HG03571 (cell line): Measurements from ENCODE around the gene SMAD5.

Experiments used
- ATAC-seq: cut with Tn5 transposase; IDR thresholded peaks from one replicate; pipeline ENCODE4 v1.9.1; 2021; ENCODE audit not compliant: unreplicated experiment

Gene SMAD5

DNA sequence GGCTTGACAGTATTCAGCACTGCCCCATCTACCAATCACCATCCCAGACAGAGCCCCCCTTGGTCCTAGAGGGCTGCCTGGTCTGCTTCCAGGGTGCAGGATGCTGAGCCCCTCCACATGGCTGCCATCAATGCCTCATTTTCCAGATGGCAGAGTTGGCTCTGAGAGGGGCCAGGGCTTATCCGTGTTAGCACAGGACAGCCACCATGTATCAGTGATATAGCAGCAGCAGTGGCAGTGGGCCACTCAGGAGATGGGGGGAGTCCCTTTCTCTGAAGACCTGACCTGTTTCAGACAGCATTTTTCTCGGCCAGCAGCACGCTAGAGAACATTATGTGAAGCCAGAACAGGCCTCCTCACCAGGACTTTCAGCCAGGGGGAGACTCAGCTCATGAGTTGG lies 61.9 kb downstream of the SMAD5 start:
- ATAC-seq: no peak

DNA sequence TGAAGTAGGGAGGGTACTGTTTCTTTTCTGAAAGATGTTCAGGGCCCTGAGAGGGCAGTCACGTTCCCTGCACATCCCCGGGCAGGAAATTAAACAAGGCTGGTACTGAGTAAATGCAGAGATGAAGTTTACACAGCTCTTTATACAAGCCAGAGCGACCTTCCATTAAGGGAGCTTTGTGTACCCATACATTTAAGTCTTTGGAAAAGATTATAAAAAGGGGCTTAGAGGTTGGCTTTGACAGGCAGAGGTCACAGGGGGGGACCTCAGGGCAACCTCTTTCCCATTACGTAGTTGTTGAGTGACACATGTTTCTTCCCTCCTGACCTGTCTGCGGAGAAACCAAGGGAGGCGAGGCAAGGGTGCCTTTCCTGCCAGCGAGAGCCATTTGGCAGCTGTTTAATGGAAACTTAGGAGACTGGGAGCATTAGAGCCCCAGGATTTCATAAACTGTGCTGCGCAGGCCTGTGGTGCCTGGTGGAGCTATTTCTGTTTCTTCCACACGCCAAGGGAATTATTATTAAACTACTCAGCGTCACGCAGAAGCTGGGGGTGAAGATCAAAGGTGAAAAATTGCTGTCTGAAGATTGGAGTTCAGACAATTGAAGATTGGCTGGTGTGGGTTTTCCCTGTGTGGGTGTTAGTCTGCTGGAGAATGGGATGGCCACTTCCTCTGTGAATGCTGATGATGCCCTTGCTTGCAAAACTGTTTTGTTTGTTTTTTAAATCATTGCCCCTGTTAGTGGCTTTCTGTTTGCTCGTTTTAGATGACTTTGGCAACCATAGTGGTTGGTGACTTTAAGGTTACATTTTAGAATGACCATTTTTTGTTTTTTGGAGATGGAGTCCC lies 63.6 kb downstream of the SMAD5 start:
- ATAC-seq: no peak

DNA sequence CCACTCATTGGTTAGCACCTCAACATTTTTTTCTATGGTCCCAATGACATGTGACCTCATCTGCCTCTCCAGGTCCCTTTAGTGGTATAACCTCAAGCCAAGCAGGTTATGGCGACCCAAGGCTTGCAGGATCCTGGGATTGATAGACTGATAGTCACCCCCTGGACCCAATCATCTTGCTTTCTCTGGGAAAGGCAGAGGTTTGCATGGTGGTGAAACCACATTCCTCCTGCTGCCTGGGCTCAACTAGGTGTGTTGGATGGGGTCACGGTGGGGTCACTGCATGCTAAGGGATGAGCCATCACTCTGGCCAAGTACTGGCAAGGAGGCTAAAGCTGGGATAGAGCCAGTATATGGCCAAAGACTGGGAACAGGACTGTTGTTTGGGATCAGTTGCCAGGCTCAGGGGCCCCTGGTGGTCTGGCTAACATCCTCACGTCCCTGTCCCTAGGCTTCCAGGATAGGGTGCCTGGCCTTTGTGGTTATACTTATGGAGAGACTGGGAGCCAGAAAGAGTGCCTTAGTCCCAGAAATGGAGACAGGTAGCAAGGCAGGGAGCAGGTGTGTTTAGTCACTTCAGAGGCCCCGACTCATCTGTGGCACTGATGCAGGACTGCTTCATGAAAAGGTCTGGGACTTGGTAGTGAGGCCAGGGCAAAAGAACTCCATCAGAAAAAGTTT lies 65.0 kb downstream of the SMAD5 start:
- ATAC-seq: no peak

DNA sequence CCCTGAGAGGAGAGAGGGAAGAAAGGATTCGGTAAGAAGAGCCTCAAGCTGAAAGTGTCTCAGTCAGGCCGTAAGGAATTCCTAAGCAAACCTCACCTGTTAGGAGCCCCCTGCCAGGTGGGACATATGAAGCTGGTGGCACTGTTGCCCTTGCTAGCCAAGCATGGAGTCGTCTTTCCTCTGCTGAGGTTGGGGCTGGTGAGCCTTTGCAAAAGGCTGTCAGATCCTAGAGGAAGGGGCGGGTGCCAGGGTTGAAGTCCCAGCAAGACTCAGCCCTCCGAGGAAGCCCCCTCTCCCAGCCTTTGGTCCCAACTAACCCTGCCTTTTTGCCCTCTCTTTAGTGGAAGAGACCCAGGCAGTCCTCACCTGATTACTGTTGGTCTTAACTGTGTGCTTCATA lies 65.8 kb downstream of the SMAD5 start:
- no peak for ATAC-seq

DNA sequence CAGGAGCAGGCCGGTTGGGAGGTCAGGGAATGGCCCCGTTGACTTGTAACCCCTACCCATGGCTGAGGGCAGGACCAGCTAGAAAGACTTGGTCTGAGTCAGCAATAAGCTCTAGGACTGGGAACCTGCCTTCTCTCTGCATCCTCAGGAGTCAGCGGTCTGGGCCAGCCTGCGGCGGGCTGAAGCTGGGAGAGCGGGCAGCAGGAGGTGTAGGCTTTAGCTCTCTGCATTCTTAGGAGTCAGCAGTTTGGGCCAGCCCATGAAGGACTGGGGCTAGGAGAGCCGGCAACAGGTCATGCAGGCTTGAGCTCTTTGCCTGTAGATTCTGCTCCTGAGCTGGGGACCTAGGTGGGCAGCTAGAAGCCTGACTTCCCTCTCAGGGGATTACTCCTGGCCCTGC lies 66.8 kb downstream of the SMAD5 start:
- no peak for ATAC-seq

DNA sequence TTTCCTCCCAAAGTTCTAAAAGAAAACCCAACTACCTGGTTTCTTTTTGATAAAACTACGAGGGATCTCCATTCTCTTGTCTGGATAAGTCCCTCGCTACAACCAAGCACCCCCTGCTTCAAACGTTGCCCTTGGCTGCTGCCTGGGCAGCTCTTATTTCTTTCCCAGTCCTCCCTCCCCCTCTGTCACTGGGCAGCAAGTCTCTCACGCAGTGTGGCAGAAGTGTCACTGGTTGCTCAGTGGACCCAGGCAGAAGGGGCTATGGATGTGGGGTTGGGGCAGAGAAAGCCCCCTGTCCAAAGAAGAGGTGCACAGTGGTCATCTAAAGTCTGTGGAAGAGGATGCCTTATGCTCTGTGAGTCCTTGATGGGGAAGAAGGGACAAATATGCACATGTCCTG lies 67.5 kb downstream of the SMAD5 start:
- ATAC-seq: no peak

DNA sequence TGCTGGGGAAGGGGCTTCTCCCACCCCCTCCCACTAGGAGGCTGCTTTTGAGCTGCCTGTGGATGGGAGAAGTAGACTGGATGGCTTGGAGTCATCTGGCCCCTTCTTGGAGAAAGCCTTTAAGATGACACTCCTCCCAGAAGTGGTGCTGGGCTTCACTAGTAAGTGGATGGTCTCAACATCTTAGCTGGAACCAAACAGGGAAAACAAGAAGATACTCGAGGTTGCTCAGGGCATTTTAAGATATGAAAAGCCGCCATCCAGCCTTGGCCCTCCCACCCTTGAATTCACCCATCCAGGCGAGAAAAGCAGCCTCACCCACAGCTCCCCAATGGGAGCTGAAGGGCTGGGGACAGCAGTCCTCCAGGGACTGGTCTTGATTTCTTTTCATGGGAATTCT lies 68.1 kb downstream of the SMAD5 start:
- ATAC-seq: no peak

DNA sequence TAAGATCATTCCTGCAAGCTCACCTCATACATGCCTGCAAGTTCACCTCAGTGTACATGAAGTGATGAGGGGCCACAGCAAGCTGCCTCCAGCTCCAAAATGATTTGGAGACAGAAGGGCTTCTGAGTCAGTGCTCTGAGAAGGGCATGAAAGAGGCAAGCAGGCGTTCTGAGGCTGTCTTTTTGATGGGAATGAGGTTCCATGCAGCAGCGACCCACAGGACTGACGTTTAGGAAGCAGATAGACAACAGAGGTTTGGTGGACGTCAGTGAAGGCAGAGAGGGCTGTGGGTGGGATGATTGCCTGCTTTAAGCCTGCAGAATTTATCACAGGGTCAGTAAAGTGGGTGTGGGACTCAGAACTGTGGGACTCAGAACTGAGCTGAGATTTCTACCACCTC lies 69.2 kb downstream of the SMAD5 start:
- ATAC-seq: no peak

DNA sequence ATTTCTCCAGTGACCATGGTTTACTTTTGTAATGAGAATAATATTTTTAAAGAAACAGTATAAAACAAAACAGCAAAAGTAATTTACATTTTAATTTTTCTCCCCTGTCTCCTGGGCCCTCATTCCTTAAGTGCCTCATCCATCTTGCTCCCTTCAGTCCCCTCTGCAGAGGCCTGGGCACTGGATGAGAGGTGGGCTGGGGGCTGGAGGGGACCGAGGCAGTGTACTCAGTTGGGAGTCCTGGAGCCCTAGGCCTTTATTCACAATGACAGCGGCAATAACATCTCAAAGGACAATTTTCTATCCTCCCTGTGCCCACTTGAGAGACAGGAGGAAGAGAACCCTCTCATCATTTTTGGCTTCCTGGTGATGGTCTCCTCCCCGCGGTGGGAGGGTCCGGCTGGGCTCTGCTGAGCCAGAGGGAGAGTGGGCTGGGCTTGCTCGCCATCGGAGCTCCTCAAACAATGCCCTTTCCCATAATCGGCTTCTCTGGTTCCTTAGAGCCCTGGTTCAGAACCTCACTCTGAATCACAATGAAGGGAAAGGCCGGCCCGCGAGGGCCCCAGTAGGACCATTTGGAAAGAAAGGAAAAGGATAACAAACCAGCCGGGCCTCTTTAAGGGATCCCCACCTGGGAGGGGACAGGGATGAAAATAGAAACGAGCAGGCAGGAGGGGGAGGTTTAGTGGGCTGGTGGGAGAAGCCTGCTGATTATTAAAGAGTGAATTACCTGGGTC lies 70.0 kb downstream of the SMAD5 start:
- ATAC-seq: no peak

DNA sequence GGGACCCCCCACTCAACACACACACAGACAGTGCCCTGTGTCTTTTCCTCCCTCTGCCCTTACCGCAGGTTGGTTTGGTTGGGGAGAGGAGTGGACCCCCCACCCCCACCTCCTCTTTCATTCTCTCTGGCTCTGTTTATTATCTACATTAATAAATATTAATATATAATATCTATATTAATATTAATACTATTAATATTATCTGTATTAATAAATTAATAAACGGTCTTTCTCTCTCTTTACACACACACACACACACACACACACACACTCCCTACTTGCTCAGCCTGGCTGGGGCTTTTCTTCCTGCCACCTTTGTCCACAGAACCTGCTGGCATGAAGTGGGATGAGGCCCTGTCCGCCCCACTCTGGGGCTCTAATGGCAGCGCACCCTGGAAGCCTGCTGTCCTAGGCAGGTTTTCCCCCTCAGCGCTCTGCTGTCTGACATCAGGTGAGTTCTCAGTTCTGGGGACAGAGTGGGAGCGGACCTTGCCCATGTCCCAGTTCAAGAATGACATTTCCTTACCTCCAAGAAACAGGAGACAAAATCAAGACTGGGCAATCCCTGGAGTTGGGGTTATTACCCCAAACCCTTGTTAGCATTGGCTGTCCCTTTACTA lies 70.8 kb downstream of the SMAD5 start:
- no peak for ATAC-seq

DNA sequence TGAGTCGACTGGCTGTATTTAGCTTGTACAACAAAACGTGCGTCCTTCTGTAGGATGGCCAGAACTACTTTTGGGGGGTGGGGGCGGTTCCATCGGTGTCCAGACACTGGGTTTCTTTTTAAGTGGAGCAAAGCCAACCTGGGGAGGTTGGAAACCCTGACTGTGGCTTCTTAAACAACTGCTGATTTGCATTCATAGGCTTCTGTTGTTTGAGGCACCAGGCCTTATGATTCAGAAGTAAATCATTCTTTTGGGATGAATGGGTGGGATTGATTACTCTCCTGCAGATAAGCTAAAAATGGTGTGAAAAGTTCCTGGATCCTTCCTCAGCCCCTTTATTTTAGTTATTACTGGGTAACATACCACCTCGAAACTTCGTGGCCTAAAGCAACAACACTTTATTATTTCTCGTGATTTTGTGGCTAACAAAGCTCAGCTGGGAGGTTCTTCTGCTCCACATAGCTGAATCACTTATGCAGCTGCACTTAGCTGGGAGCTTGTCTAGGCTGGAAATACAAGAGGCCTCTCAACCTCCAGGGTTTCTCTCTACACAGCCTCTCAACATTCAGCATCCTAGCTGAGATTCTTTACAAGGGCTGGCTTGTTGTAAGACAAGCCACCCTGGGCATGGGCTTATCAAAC lies 72.5 kb downstream of the SMAD5 start:
- ATAC-seq: no peak

DNA sequence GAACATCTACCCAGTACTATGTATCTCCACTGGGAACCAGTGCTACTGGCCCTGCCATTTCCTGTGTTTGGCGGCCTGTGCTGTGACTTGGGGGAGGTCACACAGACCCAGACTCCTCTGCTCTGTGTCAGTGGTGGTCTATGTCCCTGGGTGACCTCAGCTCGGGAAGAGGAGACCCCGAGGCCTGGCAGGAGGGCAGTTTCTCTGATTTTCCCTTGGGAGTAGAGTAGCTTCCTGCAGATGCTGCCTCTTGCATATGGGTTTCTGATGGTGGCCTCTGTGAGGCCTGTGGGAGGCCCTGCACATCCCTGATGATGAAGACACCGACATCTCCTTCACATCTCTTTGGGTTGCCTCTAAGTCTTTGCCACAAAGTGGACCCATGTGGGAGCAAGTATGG lies 73.3 kb downstream of the SMAD5 start:
- ATAC-seq: no peak

DNA sequence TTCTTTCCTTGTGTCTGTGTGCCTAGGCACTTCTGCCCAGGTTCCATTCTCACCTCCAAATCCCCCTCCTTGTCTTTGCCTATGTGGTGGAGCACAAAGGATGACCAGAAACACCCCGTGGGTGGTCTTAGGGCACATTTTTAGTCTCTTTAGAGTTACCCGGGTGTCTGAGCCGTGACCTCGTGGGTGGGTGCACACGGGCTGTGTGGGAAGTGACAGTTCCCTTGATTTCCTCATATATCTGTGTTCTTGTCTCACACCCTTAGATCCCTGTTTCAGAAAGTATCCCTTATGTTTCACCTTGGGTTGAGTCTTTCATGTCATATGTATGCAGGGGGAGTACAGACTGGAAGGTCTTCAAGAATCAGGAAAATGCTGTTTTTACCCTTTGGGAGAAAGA lies 73.7 kb downstream of the SMAD5 start:
- no peak for ATAC-seq

DNA sequence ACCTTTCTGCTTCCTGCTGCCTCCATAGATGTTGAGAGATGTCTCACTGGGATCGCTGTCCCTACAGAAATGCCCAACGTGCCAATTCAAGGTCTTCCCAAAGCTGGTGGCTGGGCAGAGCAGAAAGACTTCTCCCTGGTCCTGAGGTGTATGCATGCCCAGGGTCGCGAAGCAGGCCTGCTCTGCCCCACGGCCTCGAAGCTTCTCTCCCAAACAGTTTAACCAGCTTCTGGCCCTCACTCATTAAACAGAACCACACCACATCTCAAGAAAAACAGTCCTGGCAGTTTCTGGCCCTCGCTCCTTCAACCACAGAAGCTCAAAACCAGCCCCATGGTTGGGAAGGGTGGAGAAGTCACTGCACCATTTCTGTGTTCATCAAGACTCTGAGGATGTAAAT lies 75.0 kb downstream of the SMAD5 start:
- no peak for ATAC-seq

DNA sequence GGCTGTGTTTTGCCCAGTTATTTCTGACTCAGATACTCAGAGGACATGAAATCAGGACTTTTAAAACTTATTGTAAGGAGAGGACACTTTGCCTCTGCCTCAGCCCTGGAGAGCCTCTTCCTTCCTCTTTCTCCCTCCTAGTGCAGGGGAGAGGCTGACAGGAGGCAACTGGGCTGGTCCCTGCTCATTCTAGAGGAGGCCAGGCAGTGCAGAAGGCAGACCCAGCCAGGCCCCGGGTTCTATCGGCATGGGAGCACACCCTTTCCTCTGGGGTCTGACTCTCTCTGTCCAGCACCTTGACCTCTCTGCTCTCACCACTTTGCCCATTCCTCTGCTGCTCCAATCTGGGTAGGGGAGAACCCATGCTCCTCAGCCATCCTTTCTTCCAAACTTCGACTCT lies 76.3 kb downstream of the SMAD5 start:
- ATAC-seq: no peak

DNA sequence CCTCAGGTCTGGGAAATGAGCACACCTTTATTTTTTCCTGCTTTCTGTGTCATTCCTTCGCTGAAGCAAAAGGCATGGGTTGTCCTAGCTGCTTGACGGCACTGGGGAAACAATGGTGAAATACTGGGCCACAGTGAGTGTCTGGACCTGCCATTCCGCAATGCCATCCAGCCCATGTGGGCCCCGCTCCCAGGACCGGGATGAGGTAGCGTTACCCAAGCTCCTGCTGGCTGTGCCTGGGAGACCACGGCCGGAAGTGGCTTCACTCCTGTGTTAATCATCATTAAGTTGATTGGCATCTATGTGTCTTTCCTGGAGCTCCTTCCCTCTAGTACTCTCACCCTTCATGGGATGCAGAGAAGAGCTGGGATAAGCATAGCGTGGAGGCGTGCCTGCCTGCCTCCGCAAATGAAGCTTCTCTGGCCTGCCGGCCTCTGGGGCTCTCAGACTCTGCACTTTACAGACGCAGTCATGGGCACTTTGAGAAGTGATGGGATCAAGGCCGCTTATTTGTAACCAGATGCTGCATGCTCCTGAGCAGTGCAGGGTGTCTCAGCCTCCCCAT lies 76.8 kb downstream of the SMAD5 start:
- ATAC-seq: no peak

DNA sequence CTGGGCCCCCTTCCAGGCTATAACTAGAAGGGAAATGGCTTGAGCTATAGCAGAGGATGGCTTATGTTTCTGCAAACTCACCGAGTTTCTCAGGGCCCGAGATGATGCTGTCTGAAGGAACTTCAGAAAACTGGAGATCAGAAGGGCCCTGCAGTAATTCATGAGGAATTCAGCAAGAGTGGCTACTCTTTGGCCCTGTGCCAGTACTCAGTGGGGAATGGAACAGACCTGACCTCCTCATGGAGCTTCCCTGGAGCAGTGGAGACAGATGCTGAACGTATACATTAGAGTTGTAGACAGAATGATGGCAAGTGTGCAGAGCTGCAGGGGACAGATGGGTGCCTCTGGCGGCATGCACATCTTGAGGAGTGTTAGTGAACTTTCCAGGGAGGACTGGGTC lies 77.6 kb downstream of the SMAD5 start:
- no peak for ATAC-seq

DNA sequence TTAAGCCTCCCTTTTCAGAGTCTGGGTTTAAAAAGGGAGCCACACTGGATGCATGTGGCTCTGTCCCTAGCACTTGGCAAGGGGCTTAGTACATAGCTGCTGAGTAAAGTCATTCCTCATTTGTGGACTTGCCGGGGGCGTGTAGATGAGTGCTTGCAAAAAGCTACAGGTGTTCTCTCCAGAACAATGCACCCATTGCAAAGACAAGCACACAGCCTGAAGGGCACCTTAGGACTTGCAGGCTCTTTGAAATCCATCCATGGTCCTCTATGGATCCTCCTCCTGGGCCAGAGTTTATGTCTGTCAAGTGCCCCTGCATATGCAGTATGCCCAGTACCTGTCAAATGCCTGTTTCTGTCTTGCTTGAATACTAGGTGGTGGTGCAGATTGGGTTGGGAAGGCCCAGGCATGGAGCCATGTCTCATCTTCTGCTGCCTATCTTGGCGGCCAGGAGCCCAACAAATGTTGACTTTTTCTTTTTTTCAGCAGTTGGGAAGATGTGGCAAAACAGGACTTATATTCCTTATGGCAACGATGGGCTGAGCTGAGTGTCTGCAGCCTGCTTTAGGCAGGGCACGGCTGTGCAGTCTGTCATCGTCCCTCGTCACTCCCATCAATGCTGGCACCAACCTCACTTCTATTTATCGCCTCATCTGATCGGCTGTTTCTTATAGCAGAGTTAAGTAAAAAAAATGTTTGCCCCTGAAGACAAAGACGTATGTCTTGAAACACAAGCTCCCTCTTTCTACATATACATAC lies 78.8 kb downstream of the SMAD5 start:
- ATAC-seq: no peak

DNA sequence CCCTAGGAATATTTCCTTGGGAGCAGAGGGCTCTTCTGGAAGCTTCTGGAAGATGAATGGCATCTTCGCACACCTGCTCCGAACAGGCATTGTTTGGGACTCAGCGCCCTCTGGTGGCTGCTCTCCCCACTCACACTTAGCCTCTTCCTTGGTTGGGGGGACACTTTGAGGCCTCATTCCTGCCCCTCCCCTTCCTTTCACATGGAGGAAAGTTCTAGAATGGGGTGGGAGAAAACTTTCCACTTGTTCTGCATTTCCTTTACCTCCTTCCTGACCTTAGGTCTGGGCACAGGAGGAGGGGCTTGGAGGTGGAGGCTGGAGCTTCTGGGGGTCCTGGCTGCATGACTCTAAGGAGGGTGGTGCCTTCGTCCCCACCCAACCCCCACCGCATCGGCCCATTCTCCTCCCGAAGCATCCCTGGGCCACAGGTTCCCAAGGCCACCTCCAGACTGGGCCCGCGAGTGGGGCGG lies 79.6 kb downstream of the SMAD5 start:
- ATAC-seq: no peak

DNA sequence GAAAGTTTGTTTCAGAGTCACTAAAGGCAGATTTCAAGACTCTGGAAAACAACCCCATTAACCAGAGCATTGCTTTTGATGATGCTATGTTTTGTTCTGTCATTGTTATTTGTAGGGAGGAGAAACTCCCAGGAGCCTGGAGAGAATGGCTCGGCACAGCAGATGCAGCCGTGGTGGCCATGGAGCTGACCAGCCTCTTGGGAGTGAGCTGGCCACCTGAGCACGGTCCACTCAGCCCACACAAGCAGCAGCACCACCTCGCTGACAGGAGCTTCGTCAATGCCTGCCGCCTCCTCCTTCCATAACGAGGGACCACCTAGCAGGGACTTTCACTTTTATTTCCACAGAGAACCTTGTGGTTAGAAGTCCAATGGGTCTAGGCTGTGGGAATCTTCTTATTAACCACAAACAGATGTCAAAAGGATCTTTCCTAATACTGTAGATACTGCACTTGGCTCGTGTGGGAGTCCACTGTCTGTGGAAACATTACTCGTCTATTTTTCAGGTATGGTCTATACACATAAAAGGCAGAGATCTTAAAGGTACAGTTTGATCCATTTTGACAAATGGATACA lies 81.4 kb downstream of the SMAD5 start:
- ATAC-seq: no peak
